Tibial nerve (tissue), 4 donors: ENCODE results near the gene CADPS2. TPM values are rescaled to one million over a fixed set of nuclear protein-coding genes. Genes with fewer than 3 reads are reported as not detected.

Experiments used
- DNase-seq, 2 donors: peaks; one replicate each; pipeline ENCODE4 v3.0.0-alpha.2; 2019; ENCODE audit warnings: low spot score in 2 of 2
- H3K27ac ChIP-seq, 4 donors: fragments of 200-600 bp; sonication (generic) in 3 of 4; one replicate each; pipeline ENCODE4 v1.5.1; 2017 to 2019; ENCODE audit warnings: mild to moderate bottlenecking in 1 of 4
- H3K27me3 ChIP-seq, 2 donors: fragments of 200-600 bp; sonication (generic) in 1 of 2; one replicate each; pipeline versions ENCODE4 v1.5.1 to v1.6.0; 2017 to 2019
- H3K36me3 ChIP-seq, 3 donors: fragments of 200-600 bp; sonication (generic); one replicate each; pipeline ENCODE4 v1.5.1; 2018 to 2019
- H3K4me1 ChIP-seq, 4 donors: fragments of 200-600 bp; sonication (generic) in 3 of 4; one replicate each; pipeline ENCODE4 v1.5.1; 2017 to 2019
- H3K4me3 ChIP-seq, 4 donors: fragments of 200-600 bp; sonication (generic) in 3 of 4; one replicate each; pipeline ENCODE4 v1.5.1; 2017 to 2019; ENCODE audit warnings: mild to moderate bottlenecking in 1 of 4, moderate library complexity in 1 of 4
- H3K9me3 ChIP-seq, 4 donors: fragments of 200-600 bp; sonication (generic) in 3 of 4; one replicate each; pipeline ENCODE4 v1.5.1; 2017 to 2019
- EP300 ChIP-seq, 2 donors: sonication (generic); formaldehyde crosslinking; IDR thresholded peaks; one replicate each; pipeline ENCODE4 v1.6.1; 2017; ENCODE audit warnings: antibody characterized with exemption in 2 of 2, mild to moderate bottlenecking in 1 of 2
- POLR2A ChIP-seq, 2 donors: fragments of 450-650 bp; IDR thresholded peaks; one replicate each; pipeline ENCODE4 v1.6.1; 2017; ENCODE audit warnings: antibody characterized with exemption in 2 of 2, mild to moderate bottlenecking in 2 of 2, moderate library complexity in 2 of 2
- WGBS, 2 donors: methylation state at CpG; one replicate each; pipeline ENCODE4 v1.1.5; 2018; 5-methylcytosine and 5-hydroxymethylcytosine counted together
- total RNA-seq, 4 donors: library from RNA; depleted of rRNA; stranded (reverse); fragments of >200 nt; gene quantifications; one replicate each; pipeline ENCODE4 v1.1.0, GENCODE V29; 2016
- TF ChIP-seq, protein P1 (sequence below), 5 experiments: fragments of 200-600 bp in 3 of 5; fragments of 450-650 bp in 2 of 5; sonication (generic) in 3 of 5; IDR thresholded peaks; one replicate each; pipeline ENCODE4 v1.5.1; 2016 to 2019; ENCODE audit warnings: antibody characterized with exemption in 5 of 5, mild to moderate bottlenecking in 3 of 5, moderate library complexity in 2 of 5

Gene CADPS2
- total RNA-seq, 4 donors from 2014 or later = 20.3 to 44.4 (median 27.1) TPM

DNA sequence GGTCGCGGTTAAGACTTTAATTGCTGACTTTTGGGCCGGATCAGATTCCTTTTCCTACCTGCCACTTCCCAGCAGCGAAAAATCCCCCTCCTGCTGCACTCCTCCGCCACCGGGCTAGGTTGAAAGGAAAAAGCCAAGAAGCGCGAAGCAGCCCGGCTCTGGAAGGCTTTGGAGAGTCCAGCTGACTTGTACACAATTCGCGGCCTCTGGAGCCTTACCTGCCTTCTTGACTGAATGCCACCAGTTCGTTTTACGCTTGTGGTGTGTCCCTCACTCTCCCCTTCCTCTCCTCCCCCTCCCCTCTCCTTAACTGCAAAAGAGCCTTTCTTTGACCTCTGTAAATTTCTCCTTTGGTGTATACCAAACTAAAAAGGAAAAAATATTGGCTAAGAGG is 579.0 kb downstream of the CADPS2 start:
- H3K9me3 ChIP-seq = no peaks in the 10 kb centered on the region
- no peak overlapping the region for H3K4me3 ChIP-seq
- H3K27me3 ChIP-seq = peaks cover 6 to 100% of the 10 kb centered on the region in 2 donors
- no peak overlapping the region for H3K27ac ChIP-seq
- no peaks in the 10 kb centered on the region for H3K36me3 ChIP-seq
- DNase-seq = no peak
- H3K4me1 ChIP-seq = peaks cover 0 to 75% (median 20%) of the 10 kb centered on the region in 4 donors
- TF ChIP-seq POLR2A (IDR thresholded peaks at IDR 0.05) = no peak
- TF ChIP-seq, protein P1, sequence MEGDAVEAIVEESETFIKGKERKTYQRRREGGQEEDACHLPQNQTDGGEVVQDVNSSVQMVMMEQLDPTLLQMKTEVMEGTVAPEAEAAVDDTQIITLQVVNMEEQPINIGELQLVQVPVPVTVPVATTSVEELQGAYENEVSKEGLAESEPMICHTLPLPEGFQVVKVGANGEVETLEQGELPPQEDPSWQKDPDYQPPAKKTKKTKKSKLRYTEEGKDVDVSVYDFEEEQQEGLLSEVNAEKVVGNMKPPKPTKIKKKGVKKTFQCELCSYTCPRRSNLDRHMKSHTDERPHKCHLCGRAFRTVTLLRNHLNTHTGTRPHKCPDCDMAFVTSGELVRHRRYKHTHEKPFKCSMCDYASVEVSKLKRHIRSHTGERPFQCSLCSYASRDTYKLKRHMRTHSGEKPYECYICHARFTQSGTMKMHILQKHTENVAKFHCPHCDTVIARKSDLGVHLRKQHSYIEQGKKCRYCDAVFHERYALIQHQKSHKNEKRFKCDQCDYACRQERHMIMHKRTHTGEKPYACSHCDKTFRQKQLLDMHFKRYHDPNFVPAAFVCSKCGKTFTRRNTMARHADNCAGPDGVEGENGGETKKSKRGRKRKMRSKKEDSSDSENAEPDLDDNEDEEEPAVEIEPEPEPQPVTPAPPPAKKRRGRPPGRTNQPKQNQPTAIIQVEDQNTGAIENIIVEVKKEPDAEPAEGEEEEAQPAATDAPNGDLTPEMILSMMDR (IDR thresholded peaks at IDR 0.05) = no peak
- no peak for TF ChIP-seq EP300 (IDR thresholded peaks at IDR 0.05)
- 27 to 32% methylated on average over 13 of the region's 13 CpGs for WGBS, 2 donors

DNA sequence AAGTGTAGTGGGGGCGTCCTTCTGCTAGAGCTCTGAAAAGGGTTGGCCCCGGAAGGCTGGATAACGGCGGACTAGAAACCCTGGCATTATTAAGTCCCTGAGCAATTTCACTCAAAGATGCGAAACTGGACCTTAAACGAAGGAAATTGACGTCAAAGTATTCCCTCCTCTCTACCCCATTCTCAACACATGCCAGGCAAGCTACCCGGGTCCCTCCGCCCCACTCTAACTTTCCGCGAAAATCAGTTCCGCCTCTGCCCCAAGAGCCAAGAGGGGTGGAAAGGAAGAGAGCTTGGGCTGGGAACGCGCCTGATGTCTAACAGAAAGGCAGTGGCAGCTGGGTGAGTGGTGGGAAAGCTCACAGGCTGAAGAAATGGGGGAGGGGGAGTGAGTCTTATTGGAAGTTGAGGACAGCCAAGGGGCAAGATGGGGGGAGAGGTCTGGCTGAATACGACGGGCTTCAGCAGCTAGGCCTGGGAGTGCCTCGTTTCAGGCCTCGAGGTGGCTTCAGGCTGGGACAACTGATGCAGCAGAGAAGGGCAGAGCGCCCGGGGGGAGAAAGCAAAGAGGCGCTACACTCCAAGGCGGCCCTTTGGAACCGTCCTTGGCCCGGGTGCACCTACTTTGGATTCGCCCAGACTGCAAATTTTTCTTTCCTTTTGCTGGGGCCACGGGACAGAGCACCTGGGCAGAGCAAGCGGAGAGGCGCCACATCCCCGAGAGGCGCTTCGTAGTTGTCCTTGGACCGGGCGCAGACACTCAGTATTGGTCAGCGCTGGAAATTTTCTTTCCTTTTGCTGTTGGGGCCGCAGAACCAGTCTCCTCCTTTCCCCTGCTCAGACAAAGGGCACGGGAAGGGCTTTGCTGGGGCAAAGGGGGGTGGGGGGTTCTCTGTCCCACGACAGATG is 579.7 kb downstream of the CADPS2 start:
- Histone ChIP-seq H3K27me3 (peaks cover 13 to 100% of the 10 kb centered on the region in 2 donors), H3K4me1 (peaks cover 0 to 75% (median 20%) of the 10 kb centered on the region in 4 donors), H3K9me3 (no peaks in the 10 kb centered on the region), H3K36me3 (no peaks in the 10 kb centered on the region), H3K4me3 (peak overlapping the region in 1 of 4 donors; percentile 35), H3K27ac (no peak overlapping the region)
- WGBS, 2 donors = 6 to 12% methylated on average over 37 of the region's 37 CpGs
- DNase-seq = no peak
- TF ChIP-seq POLR2A (IDR thresholded peaks at IDR 0.05) (no peak), EP300 (IDR thresholded peaks at IDR 0.05) (no peak)
- TF ChIP-seq, protein P1 (IDR thresholded peaks at IDR 0.05) = no peak

DNA sequence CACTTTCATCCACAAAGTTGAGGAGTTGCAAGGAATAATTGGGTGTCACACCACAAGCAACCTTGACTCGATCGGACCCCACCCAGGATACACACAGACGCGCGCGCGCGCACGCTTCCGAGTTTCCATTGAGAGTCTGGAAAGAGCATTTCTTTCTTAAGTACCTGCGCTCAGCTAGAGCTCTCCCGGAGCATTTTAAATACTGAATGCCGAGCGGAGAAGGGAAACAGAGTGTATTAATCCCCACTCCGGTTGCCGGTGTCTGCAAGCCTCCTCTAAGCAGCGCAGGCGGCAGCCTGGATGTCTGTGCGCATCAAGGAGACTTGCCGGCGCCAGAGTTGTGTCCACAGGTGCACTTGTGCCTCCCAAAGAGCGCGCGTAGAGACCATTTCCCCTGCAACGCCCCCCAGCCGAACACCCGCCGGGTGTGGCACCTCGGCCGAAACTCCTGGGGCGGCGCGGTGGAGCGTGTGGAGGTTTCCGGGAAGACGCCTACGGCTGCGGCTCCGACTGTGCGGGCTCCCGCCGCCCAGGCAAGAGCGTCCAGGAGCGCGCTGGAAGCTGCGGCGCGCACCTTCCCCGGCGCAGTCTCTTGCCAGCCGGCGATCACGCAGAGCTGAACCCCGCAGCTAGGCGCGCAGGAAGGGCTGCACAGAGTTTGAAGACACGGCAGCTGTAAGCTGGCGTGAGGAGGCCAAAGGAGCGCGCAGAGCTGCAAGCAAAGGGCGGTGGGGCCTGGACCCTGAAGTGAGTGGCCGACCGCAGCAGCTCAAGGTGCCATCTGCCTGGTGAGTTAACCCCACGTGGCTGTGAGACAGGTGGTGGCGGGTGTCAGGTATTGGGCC is 580.6 kb downstream of the CADPS2 start:
- no peak overlapping the region for H3K27ac ChIP-seq
- no peaks in the 10 kb centered on the region for H3K36me3 ChIP-seq
- peak overlapping the region in 3 of 4 donors; percentile 5 to 35 (median 17) for H3K4me3 ChIP-seq
- TF ChIP-seq EP300 (IDR thresholded peaks at IDR 0.05) (no peak), POLR2A (IDR thresholded peaks at IDR 0.05) (no peak)
- TF ChIP-seq, protein P1 (IDR thresholded peaks at IDR 0.05) = no peak
- no peaks in the 10 kb centered on the region for H3K9me3 ChIP-seq
- peaks cover 0 to 68% (median 20%) of the 10 kb centered on the region in 4 donors for H3K4me1 ChIP-seq
- 3 to 4% methylated on average over 46 to 64 of the region's 65 CpGs for WGBS, 2 donors
- DNase-seq = no peak
- H3K27me3 ChIP-seq = peaks cover 13 to 100% of the 10 kb centered on the region in 2 donors

DNA sequence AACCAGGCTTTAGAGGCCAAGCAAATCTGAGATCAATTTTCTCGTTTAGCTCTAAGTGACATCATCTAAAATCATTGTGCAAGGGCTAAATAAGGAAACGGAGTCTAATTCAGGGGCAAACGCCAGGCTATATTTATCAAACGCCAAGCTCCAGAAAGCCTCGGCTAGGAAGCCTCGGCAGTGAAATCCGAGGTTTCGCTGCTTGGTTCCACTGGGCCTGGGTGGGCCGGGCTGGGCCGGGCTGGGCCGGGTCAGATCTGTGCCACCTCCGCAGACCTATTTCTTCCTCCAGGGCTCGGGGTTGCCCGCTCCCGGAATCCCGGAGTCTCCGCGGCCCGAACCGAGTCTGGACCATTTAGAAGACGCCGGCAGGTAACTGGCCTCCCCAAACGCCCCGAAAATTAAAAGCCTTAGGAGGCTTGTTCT is 581.3 kb downstream of the CADPS2 start:
- peak overlapping the region in 2 of 4 donors; percentile 9 to 35 for H3K4me3 ChIP-seq
- 1 to 2% methylated on average over 22 to 23 of the region's 24 CpGs for WGBS, 2 donors
- peaks cover 0 to 68% (median 20%) of the 10 kb centered on the region in 4 donors for H3K4me1 ChIP-seq
- peaks cover 10 to 100% of the 10 kb centered on the region in 2 donors for H3K27me3 ChIP-seq
- H3K9me3 ChIP-seq = no peaks in the 10 kb centered on the region
- TF ChIP-seq EP300 (IDR thresholded peaks at IDR 0.05) (no peak), POLR2A (IDR thresholded peaks at IDR 0.05) (no peak)
- TF ChIP-seq, protein P1 (IDR thresholded peaks at IDR 0.05) = no peak
- H3K27ac ChIP-seq = no peak overlapping the region
- DNase-seq = no peak
- H3K36me3 ChIP-seq = no peaks in the 10 kb centered on the region
